ENCODE measurements around the gene MTA1.

GRCh38 chr14:105439710-105440553 is 20.3 kb downstream of the MTA1 start:
- TF ChIP-seq CTCF (IDR thresholded peaks at IDR 0.05) (no peak), RFX5 (IDR thresholded peaks at IDR 0.05; ENCODE audit: low read length) (no peak), POLR2AphosphoS5 (IDR thresholded peaks at IDR 0.05; ENCODE audit: low read depth, low read length) (no peak), TEAD4 (IDR thresholded peaks at IDR 0.05; ENCODE audit: borderline replicate concordance, insufficient read depth) (no peak), YY1 (IDR thresholded peaks at IDR 0.05; ENCODE audit: low read depth) (no peak), TAF1 (IDR thresholded peaks at IDR 0.05; ENCODE audit: borderline replicate concordance, low read depth, low read length) (no peak), MXI1 (IDR thresholded peaks at IDR 0.05; ENCODE audit: low read depth, low read length) (no peak), NFIC (IDR thresholded peaks at IDR 0.05; ENCODE audit: borderline replicate concordance) (no peak), ZBTB33 (IDR thresholded peaks at IDR 0.05; ENCODE audit: borderline replicate concordance, low read depth) (no peak), EZH2phosphoT487 (IDR thresholded peaks at IDR 0.05; ENCODE audit: borderline replicate concordance, low read depth) (no peak)
